Activated gamma-delta T cell (primary cell): ENCODE measurements around the gene NUCB2.

Source experiments
- DNase-seq: peaks from one replicate; lab custom pipeline; 2025; lab: John Stamatoyannopoulos, UW

Gene NUCB2

GRCh38 chr11:17268902-17269301 lies 7.6 kb upstream of the NUCB2 start:
- DNase-seq: no peak

GRCh38 chr11:17272801-17273200 lies 3.7 kb upstream of the NUCB2 start:
- no peak for DNase-seq

- no peak for DNase-seq
Observed at GRCh38 chr11:17273211-17273610, 3.3 kb upstream of the NUCB2 start.

- no peak for DNase-seq
Observed at GRCh38 chr11:17273668-17274282, 2.8 kb upstream of the NUCB2 start.

GRCh38 chr11:17275400-17276235 lies 921 bp upstream of the NUCB2 start:
- DNase-seq: no peak

GRCh38 chr11:17277024-17277584 lies 565 bp downstream of the NUCB2 start:
- DNase-seq: no peak

GRCh38 chr11:17280494-17281127 lies 4.1 kb downstream of the NUCB2 start:
- no peak for DNase-seq

GRCh38 chr11:17286332-17286731 lies 9.8 kb downstream of the NUCB2 start:
- no peak for DNase-seq

- no peak for DNase-seq
Observed at GRCh38 chr11:17287058-17287457, 10.5 kb downstream of the NUCB2 start.

GRCh38 chr11:17291710-17292109 lies 15.2 kb downstream of the NUCB2 start:
- DNase-seq: no peak

- no peak for DNase-seq
Observed at GRCh38 chr11:17293311-17293710, 16.8 kb downstream of the NUCB2 start.

GRCh38 chr11:17294033-17294432 lies 17.5 kb downstream of the NUCB2 start:
- DNase-seq: no peak

- no peak for DNase-seq
Observed at GRCh38 chr11:17296852-17297559, 20.5 kb downstream of the NUCB2 start.

- no peak for DNase-seq
Observed at GRCh38 chr11:17298302-17298701, 21.8 kb downstream of the NUCB2 start.

GRCh38 chr11:17300372-17300771 lies 23.8 kb downstream of the NUCB2 start:
- no peak for DNase-seq

GRCh38 chr11:17313349-17314231 lies 37.1 kb downstream of the NUCB2 start:
- DNase-seq: no peak

- no peak for DNase-seq
Observed at GRCh38 chr11:17314232-17314547, 37.7 kb downstream of the NUCB2 start.

GRCh38 chr11:17314904-17315426 lies 38.4 kb downstream of the NUCB2 start:
- DNase-seq: no peak

GRCh38 chr11:17328871-17329494 lies 52.4 kb downstream of the NUCB2 start:
- no peak for DNase-seq

- no peak for DNase-seq
Observed at GRCh38 chr11:17331669-17332068, 55.1 kb downstream of the NUCB2 start.
